ENCODE data around the gene PTGDS.

- no peak for TF ChIP-seq EP300 (IDR thresholded peaks at IDR 0.05; ENCODE audit: borderline replicate concordance)
- no peak for TF ChIP-seq REST (IDR thresholded peaks at IDR 0.05; ENCODE audit: low read depth)
- no peak for TF ChIP-seq RAD21 (IDR thresholded peaks at IDR 0.05; ENCODE audit: low read depth)
- no peak for TF ChIP-seq YY1 (IDR thresholded peaks at IDR 0.05; ENCODE audit: low read depth)
- TF ChIP-seq CREB1 (IDR thresholded peaks at IDR 0.05; ENCODE audit: low read depth) = no peak
- no peak for TF ChIP-seq TAF1 (IDR thresholded peaks at IDR 0.05; ENCODE audit: low read depth)
These were observed 357 bp downstream of the PTGDS start for GRCh38 chr9:136977649-136978072.
